HG03025 (cell line): Measurements from ENCODE around the gene FTHL17.

ENCODE experiments used
- ATAC-seq: cut with Tn5 transposase; IDR thresholded peaks from one replicate; pipeline ENCODE4 v1.9.1; 2021; ENCODE audit warnings: mild to moderate bottlenecking, moderate library complexity; ENCODE audit not compliant: unreplicated experiment, low FRiP score

The FTHL17 gene

DNA sequence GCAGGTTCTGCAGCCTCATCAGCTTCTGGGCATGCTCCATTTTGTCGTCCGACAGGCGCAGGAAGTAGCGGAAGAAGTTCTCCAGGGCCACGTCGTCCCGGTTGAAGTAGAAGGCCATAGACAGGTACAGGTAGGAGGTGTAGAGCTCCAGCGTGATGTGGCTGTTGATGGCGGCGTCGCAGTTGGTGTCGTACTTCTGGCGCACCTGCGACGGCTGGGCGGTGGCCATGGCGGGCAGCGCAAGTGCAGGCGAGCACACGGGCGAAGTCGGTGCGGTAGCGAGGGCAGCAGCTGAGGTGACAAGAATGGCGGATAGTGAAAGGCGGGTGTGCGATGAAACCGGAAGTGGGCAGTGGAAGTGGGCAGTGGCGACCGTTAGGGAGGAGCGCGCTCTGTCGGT, at the start of gene FTHL17:
Gene FTHL17 (minus strand): TSS at position 317 of the 400 bp plus-strand sequence. CDS start 88 bp downstream, at position 229.
- ATAC-seq = no peak

DNA sequence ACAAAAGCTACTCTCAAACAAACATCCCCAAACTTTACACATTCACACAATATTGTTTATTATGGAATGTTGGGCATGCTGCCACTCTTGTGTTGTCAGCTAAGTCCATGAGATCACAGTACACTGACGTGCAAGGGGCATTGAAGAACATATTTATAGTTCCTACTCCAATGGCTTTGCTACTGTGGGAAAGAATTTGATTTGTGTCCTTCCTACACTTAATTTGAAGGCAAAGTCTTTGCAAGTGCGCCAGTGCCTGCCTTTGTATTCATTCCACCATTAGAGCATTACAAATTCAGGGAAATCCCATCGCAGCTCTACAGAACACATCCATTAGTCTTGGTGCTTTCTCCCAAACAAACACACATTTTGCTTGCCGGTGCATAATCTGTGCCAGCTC, 45.4 kb upstream of the FTHL17 start:
- no peak for ATAC-seq

DNA sequence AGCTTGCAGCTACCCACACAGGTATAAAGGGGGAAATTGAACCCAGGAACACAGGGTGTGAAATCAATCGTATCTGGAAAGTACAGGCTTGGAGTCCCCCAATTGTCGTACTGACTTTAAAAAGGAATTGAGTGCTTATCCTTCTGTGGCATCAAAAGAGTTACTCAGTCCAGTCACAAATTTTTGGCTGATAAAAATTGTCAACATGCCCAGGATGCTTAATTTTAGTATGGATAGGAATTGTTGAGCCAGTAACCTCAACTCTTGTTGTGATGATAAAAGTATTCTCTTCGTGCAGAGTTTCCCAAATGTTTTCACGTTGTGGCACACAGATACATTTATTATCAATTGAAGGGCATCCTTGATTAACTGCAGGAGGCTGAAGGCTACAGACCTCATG, 43.6 kb upstream of the FTHL17 start:
- ATAC-seq = no peak

DNA sequence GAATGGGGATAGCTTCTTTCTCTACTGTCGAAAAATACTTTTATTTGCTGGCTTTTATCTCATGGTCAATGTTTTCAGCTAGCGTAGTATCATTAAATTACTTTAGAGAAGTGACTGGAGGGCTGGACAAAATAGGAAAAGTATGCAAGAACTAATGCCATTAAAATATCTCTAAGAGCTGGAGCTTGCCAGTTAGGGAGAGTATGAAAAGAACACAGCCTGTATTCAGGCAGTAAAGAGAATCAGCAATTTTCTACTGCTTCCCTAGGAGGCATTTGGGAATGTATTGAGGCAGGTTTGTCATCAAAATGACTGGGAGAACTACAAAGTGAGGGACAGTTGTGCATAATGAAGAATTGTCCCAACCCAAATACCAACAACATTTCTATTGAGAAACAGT, 43.0 kb upstream of the FTHL17 start:
- ATAC-seq = no peak

DNA sequence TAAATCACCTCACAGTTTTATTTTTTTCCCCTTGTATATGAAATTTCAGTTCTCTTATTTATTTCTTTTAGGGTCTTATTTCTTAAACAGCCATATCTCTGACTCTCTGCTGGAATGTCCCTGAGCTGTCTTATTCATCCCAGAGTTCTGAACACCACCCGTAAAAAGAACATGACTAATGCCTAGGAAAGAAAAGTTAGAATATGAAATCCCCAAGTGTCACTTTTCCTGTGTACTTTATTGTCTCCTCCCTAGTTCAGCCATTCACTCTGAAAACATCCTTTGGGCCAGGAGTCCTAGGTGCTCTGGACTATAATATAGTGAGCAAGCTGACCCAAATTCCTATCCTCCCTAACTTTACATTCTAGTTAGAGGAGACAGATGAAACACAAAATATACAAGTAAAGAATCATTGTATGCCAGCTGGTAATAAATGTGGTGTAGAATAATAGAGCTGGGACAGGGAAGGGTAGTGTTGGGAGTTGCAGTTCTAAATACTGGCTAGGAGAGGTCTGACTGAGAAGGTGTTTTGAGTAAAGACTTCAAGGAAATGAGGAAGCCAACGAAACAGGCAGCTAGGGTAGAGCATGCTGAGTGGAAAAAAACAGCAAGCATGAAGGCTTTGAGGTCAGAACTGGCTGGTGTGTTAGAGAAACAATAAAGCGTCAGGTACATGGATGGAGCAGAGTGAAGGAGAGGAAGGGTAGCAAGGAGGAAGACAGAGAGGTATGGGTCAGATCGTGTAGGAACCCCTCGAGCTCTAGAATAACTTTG, 40.6 kb upstream of the FTHL17 start:
- no peak for ATAC-seq

DNA sequence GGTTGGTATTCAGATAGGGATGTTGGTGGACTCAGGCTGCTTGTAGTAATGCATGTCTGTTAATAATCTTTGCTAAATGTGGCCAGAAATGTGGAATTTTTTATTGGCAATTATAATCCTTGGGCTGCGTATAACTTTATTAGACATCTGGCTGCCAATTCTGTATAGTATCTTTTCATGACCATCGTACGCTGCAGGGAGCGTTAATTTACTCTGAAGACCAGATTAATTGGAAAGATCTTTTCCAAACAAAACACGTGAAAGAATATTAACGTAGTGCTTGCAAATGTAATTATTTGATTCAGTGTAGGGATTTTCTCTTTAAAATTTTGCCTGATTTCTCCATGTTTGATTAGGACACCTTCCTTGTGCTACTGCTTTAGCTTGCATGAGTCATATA, 38.8 kb upstream of the FTHL17 start:
- no peak for ATAC-seq

DNA sequence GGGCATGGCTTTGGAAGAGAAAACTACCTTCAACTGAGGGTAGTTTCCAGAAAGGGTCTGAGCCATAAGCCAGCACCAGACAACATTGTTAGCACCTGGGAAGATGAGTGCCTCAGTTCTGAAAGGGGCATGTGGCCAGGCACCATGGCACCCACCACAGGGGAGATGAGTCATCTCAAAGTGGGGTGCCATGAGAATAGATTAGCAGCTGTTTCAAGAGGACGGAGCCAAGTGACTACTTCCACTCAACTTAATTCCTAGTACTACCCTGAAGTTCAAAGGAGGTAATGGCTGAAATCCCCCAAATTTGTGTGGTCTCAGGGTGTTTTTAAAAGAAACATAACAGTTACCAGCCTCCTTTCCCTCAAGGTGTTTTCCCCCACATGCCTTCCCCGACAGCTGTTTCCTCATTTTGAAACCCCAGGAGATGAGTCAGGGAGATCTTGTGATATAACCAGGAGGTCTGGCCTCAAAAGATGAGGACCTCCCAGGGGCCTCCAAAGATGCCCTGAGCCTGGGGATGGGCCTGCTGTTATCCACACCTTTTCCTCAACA, 27.8 kb upstream of the FTHL17 start:
- no peak for ATAC-seq

DNA sequence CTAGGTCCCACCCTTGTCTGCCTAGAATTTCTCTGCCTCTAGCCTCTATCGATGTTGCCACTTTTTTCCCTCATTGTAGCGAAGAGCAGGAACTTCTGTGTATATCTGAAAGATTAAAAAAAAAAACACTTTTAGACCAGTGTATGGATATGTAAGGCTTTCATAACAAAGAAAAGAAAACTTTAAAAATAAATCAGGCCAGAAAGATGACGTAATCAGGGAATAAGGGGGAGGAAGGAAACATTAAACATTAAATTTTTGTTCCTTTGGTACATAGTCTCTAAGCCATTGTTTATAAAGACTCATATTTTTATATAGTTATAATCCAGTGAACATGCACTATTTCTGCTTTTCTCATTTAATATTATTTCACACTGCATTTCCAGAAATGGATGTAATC, 26.2 kb upstream of the FTHL17 start:
- ATAC-seq = no peak

DNA sequence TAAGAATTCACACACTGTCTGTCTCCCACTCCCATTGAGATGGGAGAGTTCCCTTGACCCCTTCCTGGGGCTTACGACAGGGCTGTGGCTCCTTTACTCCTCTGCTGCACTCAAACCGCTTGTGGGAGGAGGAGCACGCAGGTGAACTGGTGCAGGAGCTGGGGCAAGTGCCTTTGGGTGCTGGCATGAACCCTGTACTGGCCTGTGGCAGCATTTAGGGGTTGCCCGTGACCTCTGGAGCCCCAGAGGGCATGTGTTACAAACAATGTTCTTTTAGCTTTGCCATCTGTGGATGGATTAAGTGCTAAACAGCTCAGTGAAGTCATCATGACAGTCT, 21.8 kb upstream of the FTHL17 start:
- no peak for ATAC-seq

DNA sequence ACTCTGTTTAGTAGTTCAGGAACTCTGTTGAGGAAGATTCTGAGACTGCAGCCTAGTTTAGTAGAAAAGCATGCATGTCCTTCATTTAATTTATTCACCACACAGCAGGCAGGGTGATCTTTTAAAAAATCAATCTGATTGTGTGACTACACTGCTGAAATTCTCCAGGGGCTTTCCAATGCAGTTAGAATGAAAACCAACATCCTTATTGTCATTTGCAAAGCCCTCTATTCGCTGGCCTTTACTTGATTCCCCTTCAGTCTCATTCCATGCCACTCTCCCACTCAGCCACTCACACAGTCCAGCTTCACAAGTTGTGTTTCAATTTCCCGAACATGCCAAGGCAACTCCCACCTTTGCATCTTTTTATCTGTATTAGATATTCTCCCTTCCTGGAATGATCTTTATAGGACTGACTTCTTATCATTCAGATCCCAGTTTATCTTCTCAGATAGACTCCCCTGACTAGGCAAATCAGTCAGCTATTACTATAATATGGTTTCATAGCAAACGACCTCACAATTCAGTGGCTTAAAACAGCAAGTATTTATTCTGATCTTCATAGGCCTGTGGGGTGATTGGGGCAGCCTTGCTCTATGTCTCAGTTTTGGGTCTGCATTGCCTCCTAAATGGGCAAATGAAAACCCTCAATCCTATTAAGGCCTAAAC, 21.3 kb upstream of the FTHL17 start:
- no peak for ATAC-seq

DNA sequence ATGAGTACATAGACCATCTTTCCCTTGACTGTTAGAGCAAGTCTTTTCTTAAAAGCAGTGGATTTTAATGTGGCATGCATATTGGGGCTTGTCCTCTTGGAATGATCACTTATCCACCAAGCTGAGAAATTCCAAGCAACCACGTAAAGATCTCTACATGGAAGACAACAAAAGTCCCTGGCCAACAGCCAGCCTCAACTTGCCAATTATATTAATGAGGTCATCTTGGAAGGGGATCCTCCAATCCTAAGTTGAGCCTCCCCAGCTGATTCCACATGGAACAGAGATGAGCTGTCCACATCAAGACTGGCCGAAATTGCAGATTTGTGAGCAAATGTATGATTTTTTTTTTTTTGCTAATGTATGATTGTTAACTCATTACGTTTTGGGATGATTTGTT, 20.6 kb upstream of the FTHL17 start:
- no peak for ATAC-seq

DNA sequence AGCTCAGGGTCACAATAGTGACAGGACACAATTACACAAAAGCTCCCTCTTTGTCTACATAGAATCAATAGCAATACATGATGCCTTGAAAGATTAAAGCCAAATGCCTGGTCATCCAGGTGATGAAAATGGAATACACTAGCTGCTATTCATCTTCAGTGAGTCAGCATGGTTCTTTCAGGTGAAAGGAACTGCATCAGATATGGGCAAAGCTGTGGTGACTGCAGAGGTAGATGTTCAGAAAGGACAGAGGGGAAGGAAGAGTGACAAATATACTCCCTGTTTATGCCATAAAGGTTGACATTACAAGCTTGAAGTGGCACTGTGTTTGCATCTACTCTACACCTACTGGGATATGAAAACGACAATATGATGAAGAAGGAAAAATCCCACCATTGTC, 20.0 kb upstream of the FTHL17 start:
- ATAC-seq = no peak

DNA sequence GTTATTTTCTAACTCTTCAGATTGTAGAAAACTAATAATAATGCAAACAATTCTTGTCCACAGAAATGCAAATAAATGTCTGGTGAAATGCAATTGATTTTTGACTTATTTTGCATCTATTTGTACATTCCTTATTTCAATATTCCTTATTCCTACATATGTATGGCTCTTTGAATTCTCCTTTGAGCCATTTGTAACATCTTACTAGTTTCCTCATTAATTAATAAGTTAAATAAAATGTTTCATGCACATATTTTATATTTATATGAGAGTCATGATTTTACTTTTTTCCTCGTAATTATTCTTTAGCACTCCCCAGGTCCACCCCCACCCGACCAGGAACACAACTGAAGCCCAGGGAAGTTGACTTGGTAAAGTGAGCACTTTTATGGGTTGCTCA, 2.7 kb upstream of the FTHL17 start:
- no peak for ATAC-seq

DNA sequence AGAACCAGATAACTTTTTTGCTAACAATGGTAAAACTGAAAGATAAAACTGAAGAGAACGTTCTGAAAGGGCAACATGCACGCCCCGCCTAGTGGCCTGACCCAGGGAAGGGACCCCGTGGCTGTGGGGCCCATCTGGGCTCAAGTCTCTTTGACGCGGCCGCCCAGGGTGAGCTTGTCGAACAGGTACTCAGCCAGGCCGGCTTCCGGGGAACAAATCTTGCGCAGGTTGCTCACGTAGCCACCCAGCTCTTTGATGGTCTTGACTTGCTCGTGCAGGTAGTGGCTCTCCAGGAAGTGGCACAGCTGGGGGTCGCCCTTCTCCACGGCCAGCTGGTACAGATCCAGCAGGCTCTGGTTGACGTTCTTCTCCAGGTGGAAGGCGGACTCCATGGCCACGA, 579 bp downstream of the FTHL17 start:
- no peak for ATAC-seq

DNA sequence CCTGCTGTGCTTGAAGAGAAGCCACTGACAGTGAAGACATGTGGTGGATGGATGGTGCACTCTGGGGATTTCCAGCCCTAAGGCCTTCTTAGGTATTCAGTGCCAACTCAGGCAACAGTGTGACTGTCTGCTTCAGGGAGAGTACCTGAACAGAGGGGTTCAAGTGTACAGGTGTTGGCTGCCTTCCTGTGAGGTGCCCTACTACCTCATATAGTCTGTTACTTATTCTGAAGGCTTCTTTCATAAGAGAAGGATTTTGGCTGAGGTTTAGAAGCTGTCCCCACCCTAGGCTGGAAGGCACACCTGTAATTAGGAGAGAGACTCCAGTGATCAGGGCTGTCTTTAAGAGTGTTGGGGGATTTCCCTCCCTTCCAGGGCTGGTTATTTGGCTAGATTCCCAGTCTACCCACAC, 1.8 kb downstream of the FTHL17 start:
- ATAC-seq = no peak

DNA sequence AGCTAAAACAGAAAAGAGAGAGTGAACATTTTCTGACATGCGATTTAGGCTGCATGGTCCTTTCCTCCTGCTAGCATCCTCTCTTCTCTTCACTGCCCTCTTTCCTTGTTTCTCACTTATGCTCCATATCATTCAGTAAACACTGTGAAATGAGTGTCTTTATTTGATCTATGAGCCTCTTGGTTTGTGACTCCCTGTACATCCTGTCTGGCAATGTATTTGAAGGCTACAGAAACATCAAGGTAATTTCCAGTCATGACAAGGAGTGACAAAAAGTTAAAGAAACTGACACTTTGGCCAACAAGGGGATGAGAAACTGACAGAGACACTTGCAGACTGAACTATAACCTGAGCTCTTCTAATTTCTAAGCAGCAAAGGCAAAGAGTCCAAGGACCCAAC, 8.7 kb downstream of the FTHL17 start:
- ATAC-seq = no peak

DNA sequence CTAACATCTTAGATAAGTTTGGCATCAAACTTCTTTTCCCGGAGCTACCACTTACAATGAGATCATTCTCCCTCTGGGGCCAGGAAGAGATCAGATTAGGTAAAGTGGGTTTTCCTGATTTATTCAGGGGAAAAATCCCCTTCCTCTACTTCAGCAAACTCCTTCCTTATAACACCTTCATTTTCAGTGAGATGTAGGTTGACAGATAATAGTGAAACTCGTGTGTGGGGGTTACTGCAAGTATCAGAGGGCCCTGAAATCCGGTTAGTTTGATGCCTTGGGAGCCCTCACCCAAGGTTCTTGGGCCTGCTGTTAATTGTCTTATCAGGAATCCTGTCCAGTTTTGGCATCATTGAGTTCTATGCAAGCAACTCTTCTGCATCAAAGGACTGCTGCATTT, 10.8 kb downstream of the FTHL17 start:
- ATAC-seq = no peak

DNA sequence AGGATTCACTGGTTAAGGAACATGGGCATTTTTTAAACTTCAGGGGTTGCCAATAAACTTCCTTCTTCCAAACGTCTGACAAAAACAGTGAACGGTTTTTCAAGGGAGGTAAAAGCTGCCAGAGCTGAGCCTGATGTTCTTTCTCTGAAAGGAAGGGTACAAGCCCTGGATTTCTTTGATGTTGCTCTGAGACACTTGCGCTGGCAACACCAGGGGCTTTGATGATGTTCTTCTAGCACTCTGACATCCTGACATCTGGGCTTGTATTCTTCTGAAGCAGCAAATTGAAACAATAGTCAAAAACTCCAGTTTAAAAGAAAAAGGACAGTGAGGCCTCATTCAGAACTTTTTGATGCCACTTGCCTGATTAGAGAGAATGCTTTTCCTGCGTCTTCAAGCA, 11.8 kb downstream of the FTHL17 start:
- no peak for ATAC-seq

DNA sequence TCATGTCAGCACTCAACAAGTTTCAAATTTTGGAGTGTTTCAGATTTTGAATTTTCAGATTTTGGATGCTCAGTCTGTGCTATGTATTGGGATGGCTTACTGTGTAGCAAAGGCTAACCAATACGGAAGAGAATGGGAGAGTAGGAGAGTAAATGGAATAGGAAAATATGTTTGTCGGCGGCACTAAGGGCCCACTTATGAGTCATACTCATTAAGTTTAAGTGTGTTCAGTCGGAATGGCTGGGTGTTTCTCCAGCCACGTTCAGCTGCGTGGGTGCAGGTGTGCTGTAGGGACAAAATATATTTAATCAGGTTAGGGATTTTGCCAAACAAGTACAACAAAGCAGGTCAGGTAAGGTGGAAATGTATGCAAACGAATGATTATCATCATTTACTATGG, 13.6 kb downstream of the FTHL17 start:
- ATAC-seq = no peak

DNA sequence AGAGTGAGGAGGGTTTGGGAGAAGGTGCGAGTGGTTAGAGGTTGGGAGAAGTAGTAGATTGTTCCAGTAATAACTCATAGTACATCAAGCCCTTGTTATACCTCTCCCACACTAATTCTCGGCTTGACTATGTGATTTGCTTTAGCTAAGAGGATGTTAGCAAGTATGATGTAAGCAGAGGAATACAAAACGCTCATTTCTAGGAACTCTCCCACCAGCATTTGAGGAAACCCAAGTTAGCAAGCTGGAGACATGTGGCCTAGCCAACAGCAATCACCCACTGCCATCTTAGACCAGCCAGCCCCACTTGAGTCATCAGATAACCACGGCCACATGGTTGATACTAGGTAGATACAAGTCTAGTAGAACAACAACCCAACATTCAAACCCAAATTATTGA, 14.2 kb downstream of the FTHL17 start:
- no peak for ATAC-seq

DNA sequence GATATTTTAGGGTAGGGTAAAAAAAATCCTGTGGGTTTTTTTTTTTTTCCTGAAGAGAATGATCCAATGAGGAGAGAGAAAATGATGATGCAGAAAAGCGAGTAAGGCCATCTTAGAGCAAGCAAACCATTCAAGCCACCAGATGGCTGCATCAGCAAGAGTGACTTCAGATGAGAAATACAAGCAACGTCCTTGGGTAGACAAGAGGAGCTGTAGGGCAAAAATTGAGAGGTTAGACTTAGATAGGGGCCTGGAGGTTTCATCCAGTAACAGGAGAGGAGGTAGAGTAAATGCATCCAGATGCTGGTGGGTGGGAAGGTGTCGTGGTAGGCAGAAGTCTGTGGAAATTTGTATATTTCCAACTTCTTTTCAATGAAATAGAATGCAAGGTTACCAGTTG, 14.6 kb downstream of the FTHL17 start:
- ATAC-seq = no peak

DNA sequence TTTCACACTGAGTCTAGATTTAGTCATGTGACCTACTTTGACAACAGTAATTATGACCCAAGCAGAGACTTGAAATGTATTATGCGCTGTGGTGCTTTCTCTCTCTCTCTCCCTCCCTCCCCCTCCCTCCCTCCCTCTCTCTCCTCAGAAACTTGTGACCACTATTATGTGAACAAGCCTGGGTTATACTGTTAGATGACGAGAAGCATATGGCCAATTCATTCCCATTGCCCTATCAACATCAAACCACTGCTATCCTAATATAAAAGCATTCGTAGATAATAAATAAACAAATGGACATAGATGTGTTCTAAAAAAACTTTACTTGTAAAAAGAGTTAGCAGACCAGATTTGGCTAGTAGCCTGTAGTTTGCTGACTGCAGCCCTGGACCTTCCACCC, 18.2 kb downstream of the FTHL17 start:
- no peak for ATAC-seq
